ENCODE measurements around the gene FRMPD4.

FRMPD4 gene

GRCh38 chrX:12673487-12673886 lies 535.2 kb downstream of the FRMPD4 start:
- Histone ChIP-seq H3K4me3 (ENCODE audit: low read length) (no peak overlapping the region), H3K4me1 (ENCODE audit: control insufficient read depth, insufficient read depth, low read length) (no peaks in the 10 kb centered on the region), H3K9ac (ENCODE audit: low read length) (no peak overlapping the region), H3K36me3 (ENCODE audit: control insufficient read depth, insufficient read depth, low read length, severe bottlenecking) (no peaks in the 10 kb centered on the region), H3K27me3 (replicated peaks; ENCODE audit: control insufficient read depth, insufficient read depth, low read length) (peaks cover 6% of the 10 kb centered on the region), H3K9me3 (ENCODE audit: control insufficient read depth, low read length) (no peaks in the 10 kb centered on the region)
- DNase-seq (ENCODE audit: low read depth) = no peak

GRCh38 chrX:12679522-12679921 lies 541.2 kb downstream of the FRMPD4 start:
- no peak for DNase-seq (ENCODE audit: low read depth)

DNA sequence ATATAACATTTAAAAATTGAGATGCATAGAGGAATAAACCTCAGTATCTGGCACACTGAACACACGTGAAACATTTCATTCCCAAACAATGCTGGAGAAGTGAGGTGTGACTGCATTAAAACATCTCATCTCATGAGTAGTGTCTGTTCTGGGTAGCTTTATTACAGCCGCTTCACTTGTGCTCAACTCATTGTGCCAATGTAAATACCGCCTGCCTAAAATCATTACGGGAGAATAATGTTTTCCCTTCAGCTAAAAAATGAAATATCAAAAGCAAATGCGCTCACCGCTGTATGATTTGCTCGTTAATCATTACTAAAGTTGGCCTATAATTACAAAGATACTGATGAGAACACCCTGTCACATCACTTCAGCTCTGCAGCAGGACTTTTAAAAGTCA lies 542.8 kb downstream of the FRMPD4 start:
- Histone ChIP-seq H3K27me3 (replicated peaks; ENCODE audit: control insufficient read depth, insufficient read depth, low read length) (no peaks in the 10 kb centered on the region), H3K9me3 (ENCODE audit: control insufficient read depth, low read length) (no peaks in the 10 kb centered on the region), H3K36me3 (ENCODE audit: control insufficient read depth, insufficient read depth, low read length, severe bottlenecking) (no peaks in the 10 kb centered on the region), H3K4me1 (ENCODE audit: control insufficient read depth, insufficient read depth, low read length) (peaks cover 3% of the 10 kb centered on the region), H3K4me3 (ENCODE audit: low read length) (no peak overlapping the region), H3K9ac (ENCODE audit: low read length) (no peak overlapping the region)
- no peak for DNase-seq (ENCODE audit: low read depth)

More at GRCh38 chrX:12679522-12679921, 541.2 kb downstream of the FRMPD4 start:
- no peaks in the 10 kb centered on the region for H3K36me3 ChIP-seq (ENCODE audit: control insufficient read depth, insufficient read depth, low read length, severe bottlenecking)
- H3K4me1 ChIP-seq (ENCODE audit: control insufficient read depth, insufficient read depth, low read length) = no peaks in the 10 kb centered on the region
- no peak overlapping the region for H3K9ac ChIP-seq (ENCODE audit: low read length)
- H3K27me3 ChIP-seq (replicated peaks; ENCODE audit: control insufficient read depth, insufficient read depth, low read length) = peaks cover 5% of the 10 kb centered on the region
- no peaks in the 10 kb centered on the region for H3K9me3 ChIP-seq (ENCODE audit: control insufficient read depth, low read length)
- no peak overlapping the region for H3K4me3 ChIP-seq (ENCODE audit: low read length)

DNA sequence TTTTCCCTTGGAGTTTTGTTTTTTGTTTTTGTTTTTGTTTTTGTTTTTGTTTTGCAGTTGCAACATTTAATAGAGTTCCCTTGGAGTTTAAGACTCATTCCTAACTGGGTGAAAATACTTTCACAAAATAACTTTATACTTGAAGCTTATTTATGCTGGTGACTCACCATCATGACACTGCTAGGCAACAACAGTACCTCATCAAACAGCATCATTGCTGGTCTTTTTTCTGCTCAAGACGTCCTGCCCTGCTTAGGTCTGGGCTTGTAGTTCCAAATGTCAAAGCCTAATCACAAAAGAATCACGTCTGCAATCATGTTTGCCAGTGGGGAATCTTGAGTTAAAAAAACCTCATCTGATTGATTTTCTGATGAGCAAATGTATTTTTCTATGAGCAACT lies 547.3 kb downstream of the FRMPD4 start:
- Histone ChIP-seq H3K4me3 (ENCODE audit: low read length) (no peak overlapping the region), H3K4me1 (ENCODE audit: control insufficient read depth, insufficient read depth, low read length) (peaks cover 8% of the 10 kb centered on the region), H3K9me3 (ENCODE audit: control insufficient read depth, low read length) (no peaks in the 10 kb centered on the region), H3K27me3 (replicated peaks; ENCODE audit: control insufficient read depth, insufficient read depth, low read length) (no peaks in the 10 kb centered on the region), H3K9ac (ENCODE audit: low read length) (no peak overlapping the region), H3K36me3 (ENCODE audit: control insufficient read depth, insufficient read depth, low read length, severe bottlenecking) (no peaks in the 10 kb centered on the region)
- DNase-seq (ENCODE audit: low read depth) = no peak

DNA sequence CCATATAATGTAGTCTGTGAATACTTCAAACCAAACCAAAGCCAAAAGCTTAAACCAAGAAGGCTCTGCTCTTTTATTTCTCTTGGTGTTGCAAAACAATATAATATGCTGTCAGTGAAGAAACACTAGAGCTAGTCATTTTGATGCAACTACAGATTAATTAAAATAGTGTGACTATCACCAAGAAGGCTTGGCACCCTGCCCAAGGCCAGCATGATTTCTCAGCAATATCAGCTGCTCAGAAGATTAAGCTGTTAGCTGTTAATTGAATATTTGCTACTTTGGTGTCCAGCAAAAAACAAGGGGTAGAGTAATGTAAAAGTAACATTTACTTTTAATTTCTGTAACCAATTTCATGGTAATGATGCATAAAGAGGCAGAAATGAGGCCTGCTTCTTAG lies 548.1 kb downstream of the FRMPD4 start:
- DNase-seq (ENCODE audit: low read depth) = no peak
- H3K36me3 ChIP-seq (ENCODE audit: control insufficient read depth, insufficient read depth, low read length, severe bottlenecking) = no peaks in the 10 kb centered on the region
- H3K4me3 ChIP-seq (ENCODE audit: low read length) = no peak overlapping the region
- H3K9ac ChIP-seq (ENCODE audit: low read length) = no peak overlapping the region
- H3K9me3 ChIP-seq (ENCODE audit: control insufficient read depth, low read length) = no peaks in the 10 kb centered on the region
- peaks cover under 1% of the 10 kb centered on the region for H3K27me3 ChIP-seq (replicated peaks; ENCODE audit: control insufficient read depth, insufficient read depth, low read length)
- H3K4me1 ChIP-seq (ENCODE audit: control insufficient read depth, insufficient read depth, low read length) = peaks cover 8% of the 10 kb centered on the region

DNA sequence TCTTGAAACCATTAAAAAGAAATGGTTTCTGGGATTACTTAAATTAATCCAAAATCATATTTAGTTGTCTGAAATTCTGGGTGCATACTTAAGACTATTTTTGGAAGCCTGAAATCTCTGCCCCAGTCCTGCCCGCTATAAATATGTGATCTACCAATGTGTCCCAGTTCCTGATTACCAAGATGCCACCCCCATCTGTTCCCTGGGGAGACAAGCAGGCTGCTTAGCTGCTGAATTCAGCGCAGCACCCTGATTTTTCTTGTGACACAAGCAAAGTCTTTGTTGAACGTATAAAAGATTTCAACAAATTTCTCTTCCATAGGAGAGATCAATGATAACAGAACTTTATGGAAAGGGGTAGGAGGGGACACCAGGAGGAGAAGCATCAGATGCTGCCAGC lies 552.4 kb downstream of the FRMPD4 start:
- DNase-seq (ENCODE audit: low read depth) = no peak
- H3K36me3 ChIP-seq (ENCODE audit: control insufficient read depth, insufficient read depth, low read length, severe bottlenecking) = no peaks in the 10 kb centered on the region
- H3K4me3 ChIP-seq (ENCODE audit: low read length) = no peak overlapping the region
- no peaks in the 10 kb centered on the region for H3K9me3 ChIP-seq (ENCODE audit: control insufficient read depth, low read length)
- peaks cover 5% of the 10 kb centered on the region for H3K27me3 ChIP-seq (replicated peaks; ENCODE audit: control insufficient read depth, insufficient read depth, low read length)
- H3K9ac ChIP-seq (ENCODE audit: low read length) = no peak overlapping the region
- H3K4me1 ChIP-seq (ENCODE audit: control insufficient read depth, insufficient read depth, low read length) = peaks cover 8% of the 10 kb centered on the region

GRCh38 chrX:12693754-12694153 lies 555.5 kb downstream of the FRMPD4 start:
- H3K9ac ChIP-seq (ENCODE audit: low read length) = no peak overlapping the region
- no peaks in the 10 kb centered on the region for H3K36me3 ChIP-seq (ENCODE audit: control insufficient read depth, insufficient read depth, low read length, severe bottlenecking)
- H3K27me3 ChIP-seq (replicated peaks; ENCODE audit: control insufficient read depth, insufficient read depth, low read length) = peaks cover 5% of the 10 kb centered on the region
- H3K4me1 ChIP-seq (ENCODE audit: control insufficient read depth, insufficient read depth, low read length) = no peaks in the 10 kb centered on the region
- H3K9me3 ChIP-seq (ENCODE audit: control insufficient read depth, low read length) = no peaks in the 10 kb centered on the region
- DNase-seq (ENCODE audit: low read depth) = no peak
- no peak overlapping the region for H3K4me3 ChIP-seq (ENCODE audit: low read length)

GRCh38 chrX:12700745-12701144 lies 562.5 kb downstream of the FRMPD4 start:
- no peaks in the 10 kb centered on the region for H3K27me3 ChIP-seq (replicated peaks; ENCODE audit: control insufficient read depth, insufficient read depth, low read length)
- H3K4me1 ChIP-seq (ENCODE audit: control insufficient read depth, insufficient read depth, low read length) = no peaks in the 10 kb centered on the region
- no peaks in the 10 kb centered on the region for H3K9me3 ChIP-seq (ENCODE audit: control insufficient read depth, low read length)
- no peak for DNase-seq (ENCODE audit: low read depth)
- H3K36me3 ChIP-seq (ENCODE audit: control insufficient read depth, insufficient read depth, low read length, severe bottlenecking) = no peaks in the 10 kb centered on the region
- no peak overlapping the region for H3K4me3 ChIP-seq (ENCODE audit: low read length)
- no peak overlapping the region for H3K9ac ChIP-seq (ENCODE audit: low read length)

- Histone ChIP-seq H3K4me1 (ENCODE audit: control insufficient read depth, insufficient read depth, low read length) (no peaks in the 10 kb centered on the region), H3K9ac (ENCODE audit: low read length) (no peak overlapping the region), H3K27me3 (replicated peaks; ENCODE audit: control insufficient read depth, insufficient read depth, low read length) (no peaks in the 10 kb centered on the region), H3K36me3 (ENCODE audit: control insufficient read depth, insufficient read depth, low read length, severe bottlenecking) (no peaks in the 10 kb centered on the region), H3K4me3 (ENCODE audit: low read length) (no peak overlapping the region), H3K9me3 (ENCODE audit: control insufficient read depth, low read length) (no peaks in the 10 kb centered on the region)
- peak; percentile 74 for DNase-seq (ENCODE audit: low read depth)
Measured at GRCh38 chrX:12701628-12702027, 563.4 kb downstream of the FRMPD4 start.

- DNase-seq (ENCODE audit: low read depth) = peak; percentile 1
- H3K36me3 ChIP-seq (ENCODE audit: control insufficient read depth, insufficient read depth, low read length, severe bottlenecking) = no peaks in the 10 kb centered on the region
- H3K27me3 ChIP-seq (replicated peaks; ENCODE audit: control insufficient read depth, insufficient read depth, low read length) = no peaks in the 10 kb centered on the region
- no peak overlapping the region for H3K9ac ChIP-seq (ENCODE audit: low read length)
- no peak overlapping the region for H3K4me3 ChIP-seq (ENCODE audit: low read length)
- H3K4me1 ChIP-seq (ENCODE audit: control insufficient read depth, insufficient read depth, low read length) = no peaks in the 10 kb centered on the region
- no peaks in the 10 kb centered on the region for H3K9me3 ChIP-seq (ENCODE audit: control insufficient read depth, low read length)
Measured at GRCh38 chrX:12702509-12703091, 564.3 kb downstream of the FRMPD4 start.

DNA sequence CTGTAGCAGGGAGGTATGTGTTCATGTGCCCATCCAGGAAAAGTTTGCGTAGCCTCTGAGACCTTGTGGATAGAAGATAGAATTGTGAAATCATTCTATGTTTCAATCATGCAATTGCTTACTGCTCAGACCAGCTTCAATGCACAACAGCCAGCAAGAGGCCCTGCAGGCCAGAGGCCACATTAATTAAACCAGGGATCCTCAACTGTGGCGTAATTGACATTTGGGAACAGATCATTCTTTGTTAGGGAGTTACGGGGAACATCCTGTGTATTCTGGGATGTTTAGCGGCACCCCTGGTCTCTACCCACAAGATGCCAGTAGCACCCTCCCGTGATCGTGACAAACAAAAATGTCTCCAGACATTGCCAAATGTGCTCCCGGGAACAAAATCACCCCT lies 566.4 kb downstream of the FRMPD4 start:
- Histone ChIP-seq H3K36me3 (ENCODE audit: control insufficient read depth, insufficient read depth, low read length, severe bottlenecking) (no peaks in the 10 kb centered on the region), H3K4me3 (ENCODE audit: low read length) (no peak overlapping the region), H3K9ac (ENCODE audit: low read length) (no peak overlapping the region), H3K4me1 (ENCODE audit: control insufficient read depth, insufficient read depth, low read length) (no peaks in the 10 kb centered on the region), H3K27me3 (replicated peaks; ENCODE audit: control insufficient read depth, insufficient read depth, low read length) (no peaks in the 10 kb centered on the region), H3K9me3 (ENCODE audit: control insufficient read depth, low read length) (no peaks in the 10 kb centered on the region)
- DNase-seq (ENCODE audit: low read depth) = no peak

- Histone ChIP-seq H3K9ac (ENCODE audit: low read length) (no peak overlapping the region), H3K27me3 (replicated peaks; ENCODE audit: control insufficient read depth, insufficient read depth, low read length) (no peaks in the 10 kb centered on the region), H3K36me3 (ENCODE audit: control insufficient read depth, insufficient read depth, low read length, severe bottlenecking) (no peaks in the 10 kb centered on the region), H3K9me3 (ENCODE audit: control insufficient read depth, low read length) (no peaks in the 10 kb centered on the region), H3K4me3 (ENCODE audit: low read length) (no peak overlapping the region), H3K4me1 (ENCODE audit: control insufficient read depth, insufficient read depth, low read length) (no peaks in the 10 kb centered on the region)
- no peak for DNase-seq (ENCODE audit: low read depth)
Measured at GRCh38 chrX:12709047-12709446, 570.8 kb downstream of the FRMPD4 start.

Measured in adipocyte (in vitro differentiated cells).